HEK293 (cell line): ENCODE data around the gene MYH14.
A peak's percentile ranks its signal among the peaks of the same experiment; 100 is the strongest.

Experiments used
- BCL11A ChIP-seq: fragments of 450-650 bp; formaldehyde crosslinking; IDR thresholded peaks from 2 replicates; pipeline ENCODE4 v1.5.1; 2016; ENCODE audit warnings: low read depth, missing biosample characterization, missing genetic modification characterization
- GLIS1 ChIP-seq: fragments of 450-650 bp; formaldehyde crosslinking; IDR thresholded peaks from 2 replicates; pipeline ENCODE4 v1.5.1; 2016; ENCODE audit warnings: missing biosample characterization, missing genetic modification characterization
- OSR2 ChIP-seq: fragments of 450-650 bp; formaldehyde crosslinking; IDR thresholded peaks from 2 replicates; pipeline ENCODE4 v1.5.1; 2016; ENCODE audit warnings: missing biosample characterization, missing genetic modification characterization
- ZBTB1 ChIP-seq: fragments of 450-650 bp; formaldehyde crosslinking; IDR thresholded peaks from 2 replicates; pipeline ENCODE4 v1.5.1; 2016; ENCODE audit warnings: missing biosample characterization, missing genetic modification characterization
- ZBTB17 ChIP-seq: fragments of 450-650 bp; formaldehyde crosslinking; IDR thresholded peaks from 2 replicates; pipeline ENCODE4 v1.5.1; 2016; ENCODE audit warnings: missing biosample characterization, missing genetic modification characterization
- ZBTB20 ChIP-seq: fragments of 450-650 bp; formaldehyde crosslinking; IDR thresholded peaks from 2 replicates; pipeline ENCODE4 v1.5.1; 2016; ENCODE audit warnings: missing biosample characterization, missing genetic modification characterization
- ZBTB48 ChIP-seq: fragments of 450-650 bp; formaldehyde crosslinking; IDR thresholded peaks from 2 replicates; pipeline ENCODE4 v1.5.1; 2016; ENCODE audit warnings: missing biosample characterization, missing genetic modification characterization
- ZNF155 ChIP-seq: fragments of 450-650 bp; formaldehyde crosslinking; IDR thresholded peaks from 2 replicates; pipeline ENCODE4 v1.5.1; 2016; ENCODE audit warnings: missing biosample characterization, missing genetic modification characterization
- ZNF157 ChIP-seq: fragments of 450-650 bp; formaldehyde crosslinking; IDR thresholded peaks from 2 replicates; pipeline ENCODE4 v1.5.1; 2016; ENCODE audit warnings: missing biosample characterization, missing genetic modification characterization
- ZNF169 ChIP-seq: fragments of 450-650 bp; formaldehyde crosslinking; IDR thresholded peaks from 2 replicates; pipeline ENCODE4 v1.5.1; 2016; ENCODE audit warnings: missing biosample characterization, missing genetic modification characterization
- ZNF2 ChIP-seq: fragments of 450-650 bp; formaldehyde crosslinking; IDR thresholded peaks from 2 replicates; pipeline ENCODE4 v1.5.1; 2016; ENCODE audit warnings: missing biosample characterization, missing genetic modification characterization
- ZNF211 ChIP-seq: fragments of 450-650 bp; formaldehyde crosslinking; IDR thresholded peaks from 2 replicates; pipeline ENCODE4 v1.5.1; 2016; ENCODE audit warnings: low read depth, missing biosample characterization, missing genetic modification characterization
- ZNF292 ChIP-seq: fragments of 450-650 bp; formaldehyde crosslinking; IDR thresholded peaks from 2 replicates; pipeline ENCODE4 v1.5.1; 2016; ENCODE audit warnings: low read depth, missing biosample characterization, missing genetic modification characterization, borderline replicate concordance
- ZNF404 ChIP-seq: fragments of 450-650 bp; formaldehyde crosslinking; IDR thresholded peaks from 2 replicates; pipeline ENCODE4 v1.5.1; 2017; ENCODE audit warnings: missing biosample characterization, missing genetic modification characterization
- ZNF48 ChIP-seq: fragments of 450-650 bp; formaldehyde crosslinking; IDR thresholded peaks from 2 replicates; pipeline ENCODE4 v1.5.1; 2016; ENCODE audit warnings: missing biosample characterization, missing genetic modification characterization
- ZNF624 ChIP-seq: fragments of 450-650 bp; formaldehyde crosslinking; IDR thresholded peaks from 2 replicates; pipeline ENCODE4 v1.5.1; 2017; ENCODE audit warnings: missing biosample characterization, missing genetic modification characterization
- ZNF658 ChIP-seq: fragments of 450-650 bp; formaldehyde crosslinking; IDR thresholded peaks from 2 replicates; pipeline ENCODE4; 2016; ENCODE audit warnings: missing biosample characterization, missing genetic modification characterization
- ZNF677 ChIP-seq: fragments of 450-650 bp; IDR thresholded peaks from 2 replicates; pipeline ENCODE4 v1.5.0; 2018; ENCODE audit warnings: missing biosample characterization, mild to moderate bottlenecking, missing genetic modification characterization, moderate library complexity
- ZNF707 ChIP-seq: fragments of 450-650 bp; formaldehyde crosslinking; IDR thresholded peaks from 2 replicates; pipeline ENCODE4 v1.5.1; 2016; ENCODE audit warnings: missing biosample characterization, missing genetic modification characterization
- ZXDB ChIP-seq: fragments of 450-650 bp; formaldehyde crosslinking; IDR thresholded peaks from 2 replicates; pipeline ENCODE4 v1.5.1; 2016; ENCODE audit warnings: missing biosample characterization, missing genetic modification characterization
- TF ChIP-seq, protein P1 (sequence below): fragments of 450-650 bp; formaldehyde crosslinking; IDR thresholded peaks from 2 replicates; pipeline ENCODE4 v1.5.1; 2017; ENCODE audit warnings: missing biosample characterization, missing genetic modification characterization
- TF ChIP-seq, protein P2 (sequence below): fragments of 450-650 bp; formaldehyde crosslinking; IDR thresholded peaks from 2 replicates; pipeline ENCODE4 v1.5.1; 2016; ENCODE audit warnings: missing biosample characterization, missing genetic modification characterization
- TF ChIP-seq, protein P3 (sequence below): fragments of 450-650 bp; formaldehyde crosslinking; IDR thresholded peaks from 2 replicates; pipeline ENCODE4 v1.5.1; 2016; ENCODE audit warnings: missing biosample characterization, missing genetic modification characterization
- TF ChIP-seq, protein P4 (sequence below): fragments of 450-650 bp; formaldehyde crosslinking; IDR thresholded peaks from 2 replicates; pipeline ENCODE4 v1.5.1; 2017; ENCODE audit warnings: missing biosample characterization, missing genetic modification characterization
- TF ChIP-seq, protein P5 (sequence below): fragments of 450-650 bp; formaldehyde crosslinking; IDR thresholded peaks from 2 replicates; pipeline ENCODE4 v1.5.1; 2016; ENCODE audit warnings: missing biosample characterization, missing genetic modification characterization, low read depth
- TF ChIP-seq, protein P6 (sequence below): fragments of 450-650 bp; formaldehyde crosslinking; IDR thresholded peaks from 2 replicates; pipeline ENCODE4 v1.5.1; 2016; ENCODE audit warnings: missing biosample characterization, missing genetic modification characterization
- TF ChIP-seq, protein P7 (sequence below): fragments of 450-650 bp; formaldehyde crosslinking; IDR thresholded peaks from 2 replicates; pipeline ENCODE4 v1.5.1; 2016; ENCODE audit warnings: missing biosample characterization, missing genetic modification characterization
- TF ChIP-seq, protein P8 (sequence below): fragments of 450-650 bp; formaldehyde crosslinking; IDR thresholded peaks from 2 replicates; pipeline ENCODE4 v1.5.1; 2016; ENCODE audit warnings: missing biosample characterization, missing genetic modification characterization

Gene MYH14

DNA sequence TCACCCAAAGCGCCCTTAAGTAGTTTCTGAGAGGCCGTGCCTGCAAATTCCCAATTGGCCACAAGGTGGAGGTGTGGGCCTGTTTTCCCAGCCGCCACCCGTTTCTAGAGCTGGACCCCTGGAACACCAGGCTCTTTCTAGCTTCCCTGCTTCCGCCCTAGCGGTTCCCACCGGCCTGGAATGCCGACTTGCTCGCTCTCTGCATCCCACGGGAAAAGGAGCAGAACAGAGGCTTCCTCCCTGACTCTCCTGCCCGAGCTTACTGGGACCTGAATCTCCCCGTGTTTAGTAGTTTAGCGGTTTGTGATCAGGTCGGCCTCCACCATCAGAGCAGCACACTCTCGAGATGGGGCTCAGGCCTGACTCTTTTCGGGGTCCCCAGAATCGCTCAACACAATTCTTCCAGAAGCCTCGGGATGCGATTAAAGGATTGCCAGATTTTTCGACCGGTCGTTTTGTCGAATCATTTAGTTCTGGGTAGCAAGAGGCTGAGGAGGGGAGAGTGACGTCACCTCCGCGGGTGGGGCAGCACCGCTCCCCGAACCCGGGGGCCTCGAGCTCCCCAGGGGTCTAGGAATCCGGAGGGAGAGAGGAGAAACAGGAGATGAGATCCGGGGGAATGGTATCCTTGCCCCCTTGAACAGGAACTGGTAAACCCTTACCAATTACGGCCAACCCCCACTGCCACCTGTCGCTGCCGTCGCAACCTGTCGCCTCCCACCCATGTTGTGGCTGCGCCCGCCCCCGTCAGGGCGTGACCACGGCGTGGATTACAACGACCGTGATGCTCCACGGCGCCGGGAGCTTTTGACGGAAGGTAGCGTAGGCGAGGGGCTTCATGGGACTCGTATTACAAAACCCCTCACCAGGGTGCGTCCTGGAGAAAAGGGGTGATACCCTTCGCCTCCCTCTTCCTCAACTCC lies 154.0 kb downstream of the MYH14 start (continued):
- TF ChIP-seq, protein P1, sequence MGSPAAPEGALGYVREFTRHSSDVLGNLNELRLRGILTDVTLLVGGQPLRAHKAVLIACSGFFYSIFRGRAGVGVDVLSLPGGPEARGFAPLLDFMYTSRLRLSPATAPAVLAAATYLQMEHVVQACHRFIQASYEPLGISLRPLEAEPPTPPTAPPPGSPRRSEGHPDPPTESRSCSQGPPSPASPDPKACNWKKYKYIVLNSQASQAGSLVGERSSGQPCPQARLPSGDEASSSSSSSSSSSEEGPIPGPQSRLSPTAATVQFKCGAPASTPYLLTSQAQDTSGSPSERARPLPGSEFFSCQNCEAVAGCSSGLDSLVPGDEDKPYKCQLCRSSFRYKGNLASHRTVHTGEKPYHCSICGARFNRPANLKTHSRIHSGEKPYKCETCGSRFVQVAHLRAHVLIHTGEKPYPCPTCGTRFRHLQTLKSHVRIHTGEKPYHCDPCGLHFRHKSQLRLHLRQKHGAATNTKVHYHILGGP (tag by site-specific recombination) = no peak
- TF ChIP-seq ZNF658 (tag by site-specific recombination) = no peak
- TF ChIP-seq ZBTB17 (tag by site-specific recombination) = peak; percentile 66
- TF ChIP-seq, protein P2, sequence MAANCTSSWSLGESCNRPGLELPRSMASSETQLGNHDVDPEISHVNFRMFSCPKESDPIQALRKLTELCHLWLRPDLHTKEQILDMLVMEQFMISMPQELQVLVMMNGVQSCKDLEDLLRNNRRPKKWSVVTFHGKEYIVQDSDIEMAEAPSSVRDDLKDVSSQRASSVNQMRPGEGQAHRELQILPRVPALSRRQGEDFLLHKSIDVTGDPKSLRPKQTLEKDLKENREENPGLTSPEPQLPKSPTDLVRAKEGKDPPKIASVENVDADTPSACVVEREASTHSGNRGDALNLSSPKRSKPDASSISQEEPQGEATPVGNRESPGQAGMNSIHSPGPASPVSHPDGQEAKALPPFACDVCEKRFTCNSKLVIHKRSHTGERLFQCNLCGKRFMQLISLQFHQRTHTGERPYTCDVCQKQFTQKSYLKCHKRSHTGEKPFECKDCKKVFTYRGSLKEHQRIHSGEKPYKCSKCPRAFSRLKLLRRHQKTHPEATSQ (tag by site-specific recombination) = no peak
- no peak; the same call in 1 of the 2 replicates for TF ChIP-seq GLIS1 (tag by site-specific recombination)
- TF ChIP-seq ZNF157 = no peak
- TF ChIP-seq ZNF2 (tag by site-specific recombination) = peak; percentile 98
- TF ChIP-seq, protein P3, sequence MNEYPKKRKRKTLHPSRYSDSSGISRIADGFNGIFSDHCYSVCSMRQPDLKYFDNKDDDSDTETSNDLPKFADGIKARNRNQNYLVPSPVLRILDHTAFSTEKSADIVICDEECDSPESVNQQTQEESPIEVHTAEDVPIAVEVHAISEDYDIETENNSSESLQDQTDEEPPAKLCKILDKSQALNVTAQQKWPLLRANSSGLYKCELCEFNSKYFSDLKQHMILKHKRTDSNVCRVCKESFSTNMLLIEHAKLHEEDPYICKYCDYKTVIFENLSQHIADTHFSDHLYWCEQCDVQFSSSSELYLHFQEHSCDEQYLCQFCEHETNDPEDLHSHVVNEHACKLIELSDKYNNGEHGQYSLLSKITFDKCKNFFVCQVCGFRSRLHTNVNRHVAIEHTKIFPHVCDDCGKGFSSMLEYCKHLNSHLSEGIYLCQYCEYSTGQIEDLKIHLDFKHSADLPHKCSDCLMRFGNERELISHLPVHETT = no peak
- TF ChIP-seq ZNF404 (tag by site-specific recombination) = no peak
- TF ChIP-seq, protein P4, sequence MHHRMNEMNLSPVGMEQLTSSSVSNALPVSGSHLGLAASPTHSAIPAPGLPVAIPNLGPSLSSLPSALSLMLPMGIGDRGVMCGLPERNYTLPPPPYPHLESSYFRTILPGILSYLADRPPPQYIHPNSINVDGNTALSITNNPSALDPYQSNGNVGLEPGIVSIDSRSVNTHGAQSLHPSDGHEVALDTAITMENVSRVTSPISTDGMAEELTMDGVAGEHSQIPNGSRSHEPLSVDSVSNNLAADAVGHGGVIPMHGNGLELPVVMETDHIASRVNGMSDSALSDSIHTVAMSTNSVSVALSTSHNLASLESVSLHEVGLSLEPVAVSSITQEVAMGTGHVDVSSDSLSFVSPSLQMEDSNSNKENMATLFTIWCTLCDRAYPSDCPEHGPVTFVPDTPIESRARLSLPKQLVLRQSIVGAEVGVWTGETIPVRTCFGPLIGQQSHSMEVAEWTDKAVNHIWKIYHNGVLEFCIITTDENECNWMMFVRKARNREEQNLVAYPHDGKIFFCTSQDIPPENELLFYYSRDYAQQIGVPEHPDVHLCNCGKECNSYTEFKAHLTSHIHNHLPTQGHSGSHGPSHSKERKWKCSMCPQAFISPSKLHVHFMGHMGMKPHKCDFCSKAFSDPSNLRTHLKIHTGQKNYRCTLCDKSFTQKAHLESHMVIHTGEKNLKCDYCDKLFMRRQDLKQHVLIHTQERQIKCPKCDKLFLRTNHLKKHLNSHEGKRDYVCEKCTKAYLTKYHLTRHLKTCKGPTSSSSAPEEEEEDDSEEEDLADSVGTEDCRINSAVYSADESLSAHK (tag by site-specific recombination) = no peak
- TF ChIP-seq BCL11A (tag by site-specific recombination) = no peak
- no peak for TF ChIP-seq ZNF707 (tag by site-specific recombination)
- TF ChIP-seq ZNF155 (tag by site-specific recombination) = no peak
- TF ChIP-seq ZNF169 (tag by site-specific recombination) = no peak
- no peak for TF ChIP-seq ZNF292
- no peak for TF ChIP-seq ZBTB20
- no peak for TF ChIP-seq ZNF48 (tag by site-specific recombination)
- peak; percentile 54; the same call in 1 of the 2 replicates for TF ChIP-seq ZNF677 (tag by site-specific recombination)
- TF ChIP-seq, protein P5, sequence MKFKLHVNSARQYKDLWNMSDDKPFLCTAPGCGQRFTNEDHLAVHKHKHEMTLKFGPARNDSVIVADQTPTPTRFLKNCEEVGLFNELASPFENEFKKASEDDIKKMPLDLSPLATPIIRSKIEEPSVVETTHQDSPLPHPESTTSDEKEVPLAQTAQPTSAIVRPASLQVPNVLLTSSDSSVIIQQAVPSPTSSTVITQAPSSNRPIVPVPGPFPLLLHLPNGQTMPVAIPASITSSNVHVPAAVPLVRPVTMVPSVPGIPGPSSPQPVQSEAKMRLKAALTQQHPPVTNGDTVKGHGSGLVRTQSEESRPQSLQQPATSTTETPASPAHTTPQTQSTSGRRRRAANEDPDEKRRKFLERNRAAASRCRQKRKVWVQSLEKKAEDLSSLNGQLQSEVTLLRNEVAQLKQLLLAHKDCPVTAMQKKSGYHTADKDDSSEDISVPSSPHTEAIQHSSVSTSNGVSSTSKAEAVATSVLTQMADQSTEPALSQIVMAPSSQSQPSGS (tag by site-specific recombination) = peak; percentile 81
- no peak for TF ChIP-seq ZNF211
- TF ChIP-seq ZXDB (tag by site-specific recombination) = 0 out of 2 replicates have a peak, but pooled peaks have one; percentile 31
- TF ChIP-seq OSR2 (tag by site-specific recombination) = no peak
- TF ChIP-seq ZBTB1 (tag by site-specific recombination) = no peak
- TF ChIP-seq, protein P6, sequence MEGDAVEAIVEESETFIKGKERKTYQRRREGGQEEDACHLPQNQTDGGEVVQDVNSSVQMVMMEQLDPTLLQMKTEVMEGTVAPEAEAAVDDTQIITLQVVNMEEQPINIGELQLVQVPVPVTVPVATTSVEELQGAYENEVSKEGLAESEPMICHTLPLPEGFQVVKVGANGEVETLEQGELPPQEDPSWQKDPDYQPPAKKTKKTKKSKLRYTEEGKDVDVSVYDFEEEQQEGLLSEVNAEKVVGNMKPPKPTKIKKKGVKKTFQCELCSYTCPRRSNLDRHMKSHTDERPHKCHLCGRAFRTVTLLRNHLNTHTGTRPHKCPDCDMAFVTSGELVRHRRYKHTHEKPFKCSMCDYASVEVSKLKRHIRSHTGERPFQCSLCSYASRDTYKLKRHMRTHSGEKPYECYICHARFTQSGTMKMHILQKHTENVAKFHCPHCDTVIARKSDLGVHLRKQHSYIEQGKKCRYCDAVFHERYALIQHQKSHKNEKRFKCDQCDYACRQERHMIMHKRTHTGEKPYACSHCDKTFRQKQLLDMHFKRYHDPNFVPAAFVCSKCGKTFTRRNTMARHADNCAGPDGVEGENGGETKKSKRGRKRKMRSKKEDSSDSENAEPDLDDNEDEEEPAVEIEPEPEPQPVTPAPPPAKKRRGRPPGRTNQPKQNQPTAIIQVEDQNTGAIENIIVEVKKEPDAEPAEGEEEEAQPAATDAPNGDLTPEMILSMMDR = peak; percentile 73
- TF ChIP-seq, protein P7, sequence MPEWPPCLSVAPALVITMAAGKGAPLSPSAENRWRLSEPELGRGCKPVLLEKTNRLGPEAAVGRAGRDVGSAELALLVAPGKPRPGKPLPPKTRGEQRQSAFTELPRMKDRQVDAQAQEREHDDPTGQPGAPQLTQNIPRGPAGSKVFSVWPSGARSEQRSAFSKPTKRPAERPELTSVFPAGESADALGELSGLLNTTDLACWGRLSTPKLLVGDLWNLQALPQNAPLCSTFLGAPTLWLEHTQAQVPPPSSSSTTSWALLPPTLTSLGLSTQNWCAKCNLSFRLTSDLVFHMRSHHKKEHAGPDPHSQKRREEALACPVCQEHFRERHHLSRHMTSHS (tag by site-specific recombination) = no peak
- no peak for TF ChIP-seq ZBTB48 (tag by site-specific recombination)
- TF ChIP-seq ZNF624 (tag by site-specific recombination) = no peak
- TF ChIP-seq, protein P8, sequence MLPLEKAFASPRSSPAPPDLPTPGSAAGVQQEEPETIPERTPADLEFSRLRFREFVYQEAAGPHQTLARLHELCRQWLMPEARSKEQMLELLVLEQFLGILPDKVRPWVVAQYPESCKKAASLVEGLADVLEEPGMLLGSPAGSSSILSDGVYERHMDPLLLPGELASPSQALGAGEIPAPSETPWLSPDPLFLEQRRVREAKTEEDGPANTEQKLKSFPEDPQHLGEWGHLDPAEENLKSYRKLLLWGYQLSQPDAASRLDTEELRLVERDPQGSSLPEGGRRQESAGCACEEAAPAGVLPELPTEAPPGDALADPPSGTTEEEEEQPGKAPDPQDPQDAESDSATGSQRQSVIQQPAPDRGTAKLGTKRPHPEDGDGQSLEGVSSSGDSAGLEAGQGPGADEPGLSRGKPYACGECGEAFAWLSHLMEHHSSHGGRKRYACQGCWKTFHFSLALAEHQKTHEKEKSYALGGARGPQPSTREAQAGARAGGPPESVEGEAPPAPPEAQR (tag by site-specific recombination) = no peak
